ENCODE measurements around the gene CDC25A. TPM values are rescaled to one million over a fixed set of nuclear protein-coding genes. Genes with fewer than 3 reads are reported as not detected.
"Not testable (repeated sequence)": the region's sequence is repeated elsewhere in the genome, so short reads cannot be mapped to it uniquely, and the experiment has no call there.

Gene CDC25A
- polyA plus RNA-seq (ENCODE audit: insufficient read length in 4 of 4): 10 to 100 TPM; 10.3 to 13.1 (median 11.7) TPM

GRCh38 chr3:48188266-48189201 is at the start of gene CDC25A:
TSS of gene CDC25A (minus strand) at chr3:48188417. CDS start at chr3:48187947, 470 bp downstream.
- peak; percentile 94 to 99 (median 98) for DNase-seq (ENCODE audit: low read depth in 4 of 4, low spot score in 3 of 4)

GRCh38 chr3:48236531-48236930 is 48.3 kb upstream of the CDC25A start:
- no peak for DNase-seq (ENCODE audit: low read depth in 4 of 4, low spot score in 3 of 4)

GRCh38 chr3:48233542-48233941 is 45.3 kb upstream of the CDC25A start:
- DNase-seq (ENCODE audit: low read depth in 4 of 4, low spot score in 3 of 4): no peak

GRCh38 chr3:48232734-48233133 is 44.5 kb upstream of the CDC25A start:
- peak in 2 of 4 donors; percentile 57 to 58 for DNase-seq (ENCODE audit: low read depth in 4 of 4, low spot score in 3 of 4)

DNA sequence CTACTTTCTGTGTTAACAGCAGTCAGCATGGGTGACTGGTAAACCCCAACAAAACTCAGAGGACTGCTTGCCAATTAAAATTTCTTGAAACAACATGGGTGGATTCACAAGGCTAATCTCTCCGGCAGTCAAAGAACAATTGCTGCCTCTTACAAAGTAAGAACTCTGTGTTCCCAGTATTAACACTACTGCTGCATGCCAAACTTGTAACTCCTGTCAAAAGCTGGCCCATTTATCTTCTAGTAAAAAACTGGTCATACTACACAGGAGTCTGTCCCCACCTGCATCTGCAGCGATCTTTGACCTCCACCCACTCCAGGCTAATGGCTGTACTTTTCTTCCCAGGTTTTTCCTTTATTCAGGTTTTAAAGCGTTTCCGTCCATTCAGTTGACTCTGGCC is 44.0 kb upstream of the CDC25A start:
- DNase-seq (ENCODE audit: low read depth in 4 of 4, low spot score in 3 of 4): no peak

DNA sequence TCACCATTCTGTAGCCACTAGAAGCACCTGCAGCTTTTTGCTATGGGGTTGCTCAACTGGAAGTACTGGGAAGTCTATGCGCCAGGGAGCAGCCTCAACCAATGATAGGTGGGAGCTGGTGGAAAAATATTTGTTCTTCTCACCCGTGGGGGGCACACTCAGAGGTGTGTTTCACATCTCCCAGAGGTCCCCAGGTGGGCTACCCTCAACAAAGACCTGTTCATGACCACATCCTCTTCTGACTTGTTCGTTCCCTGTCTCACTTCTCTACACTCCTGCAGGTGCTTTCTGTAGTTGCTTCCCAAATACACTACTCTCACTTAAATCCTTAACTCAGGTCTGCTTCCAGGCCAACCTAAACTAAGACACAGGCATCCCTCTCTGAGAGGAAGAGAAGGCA is 38.7 kb upstream of the CDC25A start:
- DNase-seq (ENCODE audit: low read depth in 4 of 4, low spot score in 3 of 4): no peak

- no peak for DNase-seq (ENCODE audit: low read depth in 4 of 4, low spot score in 3 of 4)
Measured at GRCh38 chr3:48225587-48225986, 37.4 kb upstream of the CDC25A start.

- no peak for DNase-seq (ENCODE audit: low read depth in 4 of 4, low spot score in 3 of 4)
Measured at GRCh38 chr3:48222616-48223513, 34.6 kb upstream of the CDC25A start, which contains the start of gene CAMP. TSS of gene CAMP (plus strand) at chr3:48223495. CDS start at chr3:48223512, 17 bp downstream.

DNA sequence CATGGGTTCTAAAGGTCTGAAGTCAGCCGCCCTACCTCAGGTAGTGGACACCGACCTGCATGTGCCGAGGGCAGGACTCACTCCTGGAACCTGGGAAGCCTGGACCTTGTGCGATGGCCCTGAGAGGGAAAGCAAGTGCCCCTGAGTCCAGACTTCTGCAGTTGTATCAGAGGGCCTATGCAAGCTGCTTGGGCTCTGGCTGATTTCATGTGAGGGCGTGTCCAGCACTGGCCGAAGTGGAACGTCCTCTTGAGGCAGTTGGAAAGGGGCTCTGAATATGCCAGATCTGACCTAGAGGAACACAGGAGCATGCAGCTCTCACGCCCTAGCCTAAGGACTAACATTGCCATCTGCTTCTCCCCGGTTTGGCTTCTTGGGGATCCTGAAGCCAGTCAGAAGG is 32.5 kb upstream of the CDC25A start:
- DNase-seq (ENCODE audit: low read depth in 4 of 4, low spot score in 3 of 4): no peak

GRCh38 chr3:48219543-48219942 is 31.3 kb upstream of the CDC25A start:
- DNase-seq (ENCODE audit: low read depth in 4 of 4, low spot score in 3 of 4): no peak

DNA sequence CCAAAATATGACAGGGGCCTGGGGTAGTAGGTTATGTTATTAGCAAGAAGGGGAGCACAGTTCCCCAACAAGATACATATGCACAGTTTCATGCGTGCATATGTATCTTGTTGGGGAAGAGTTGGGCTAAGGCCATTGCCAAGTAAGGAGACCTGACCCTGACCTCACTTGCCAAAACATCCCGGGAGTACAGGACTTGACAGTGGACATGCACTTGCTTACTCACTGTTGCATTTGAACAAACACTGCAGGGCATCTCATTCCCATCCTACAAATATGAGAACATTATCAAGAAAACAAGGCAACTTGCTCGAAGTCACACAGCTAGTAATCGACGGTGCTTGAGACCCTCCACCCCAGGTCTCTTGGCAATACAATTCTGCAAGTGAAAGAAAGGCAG is 30.3 kb upstream of the CDC25A start:
- no peak for DNase-seq (ENCODE audit: low read depth in 4 of 4, low spot score in 3 of 4)

GRCh38 chr3:48217449-48217848 is 29.2 kb upstream of the CDC25A start:
- DNase-seq (ENCODE audit: low read depth in 4 of 4, low spot score in 3 of 4): no peak

DNA sequence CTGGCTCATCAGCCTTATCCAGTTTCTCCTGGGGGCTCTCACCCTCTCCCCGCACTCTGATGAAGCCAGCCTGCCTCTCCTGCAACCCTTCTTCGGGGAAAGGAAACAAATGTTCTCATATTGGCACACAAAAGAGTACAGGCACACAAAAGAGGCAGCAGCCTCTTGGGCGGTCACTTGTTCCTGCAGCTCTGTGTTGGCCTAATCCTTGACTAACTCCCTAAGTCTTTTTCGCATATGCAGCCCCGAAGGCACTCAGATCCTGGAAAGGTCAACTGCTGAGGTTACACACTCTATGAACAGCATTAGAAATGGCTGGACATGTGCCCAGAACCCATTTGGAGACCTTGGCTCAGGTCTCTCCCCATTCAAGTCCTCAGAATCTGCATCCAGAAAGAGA is 27.7 kb upstream of the CDC25A start:
- no peak for DNase-seq (ENCODE audit: low read depth in 4 of 4, low spot score in 3 of 4)

DNA sequence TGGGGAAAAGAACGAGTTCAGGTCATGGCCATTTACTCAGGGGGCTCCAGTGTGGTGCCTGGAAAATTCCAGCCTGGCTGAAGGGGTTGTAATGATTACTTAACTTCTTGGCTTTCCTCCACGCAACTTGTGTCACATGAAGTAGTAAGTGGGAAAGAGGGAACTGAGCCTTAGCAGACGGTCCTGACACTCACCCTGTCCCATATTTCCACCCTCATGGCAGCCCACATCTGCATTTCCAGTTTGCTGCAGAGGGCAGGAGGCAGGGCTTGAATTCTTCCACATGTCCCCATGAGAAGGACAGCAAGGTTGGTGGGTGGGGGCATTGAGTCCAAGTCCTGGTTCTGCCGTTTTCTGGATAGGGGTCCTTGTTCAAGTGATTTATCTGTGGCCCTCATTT is 27.2 kb upstream of the CDC25A start:
- peak in 3 of 4 donors; percentile 33 to 53 (median 37) for DNase-seq (ENCODE audit: low read depth in 4 of 4, low spot score in 3 of 4)

- DNase-seq (ENCODE audit: low read depth in 4 of 4, low spot score in 3 of 4): no peak
Measured at GRCh38 chr3:48215019-48215418, 26.8 kb upstream of the CDC25A start.

DNA sequence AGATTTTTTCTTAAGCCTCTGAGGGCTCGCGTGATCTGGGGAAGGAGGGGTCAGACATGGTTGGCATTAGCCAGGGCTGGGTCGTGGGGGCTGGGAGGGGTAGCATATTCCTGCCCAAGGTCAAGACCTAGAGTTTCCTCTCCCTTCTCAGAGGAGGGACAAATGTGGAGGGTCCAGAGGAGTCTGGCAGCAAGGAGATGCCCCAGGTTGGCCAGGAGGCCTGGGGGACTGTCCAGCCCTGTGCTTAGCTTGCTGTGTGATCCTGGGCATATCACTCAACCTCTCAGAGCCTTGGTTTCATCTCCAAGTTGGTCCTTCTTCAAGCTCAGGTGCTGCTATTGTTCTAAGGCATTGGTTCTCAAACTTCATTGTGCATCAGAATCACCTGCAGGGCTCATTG is 26.0 kb upstream of the CDC25A start:
- no peak for DNase-seq (ENCODE audit: low read depth in 4 of 4, low spot score in 3 of 4)

- not testable (repeated sequence) for DNase-seq (ENCODE audit: low read depth in 4 of 4, low spot score in 3 of 4)
Measured at GRCh38 chr3:48211776-48212175, 23.6 kb upstream of the CDC25A start.

GRCh38 chr3:48210534-48210933 is 22.3 kb upstream of the CDC25A start:
- DNase-seq (ENCODE audit: low read depth in 4 of 4, low spot score in 3 of 4): not testable (repeated sequence)

DNA sequence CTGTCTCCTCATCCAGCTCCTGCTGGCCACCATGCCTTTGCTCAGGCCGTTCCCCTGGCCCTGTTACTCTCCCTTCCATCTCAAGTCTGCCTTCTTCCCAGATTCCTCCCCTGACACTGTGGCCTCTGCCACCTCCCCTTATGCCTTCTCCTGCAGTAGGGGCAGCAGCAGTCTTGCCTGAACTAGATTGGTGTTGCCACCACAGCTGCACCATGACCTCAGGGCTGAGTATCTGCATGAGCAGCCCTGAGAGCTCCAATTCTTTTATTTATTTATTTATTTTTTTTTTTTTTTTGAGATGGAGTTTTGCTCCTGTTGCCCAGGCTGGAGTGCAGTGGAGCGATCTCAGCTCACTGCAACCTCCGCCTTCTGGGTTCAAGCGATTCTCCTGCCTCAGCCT is 21.2 kb upstream of the CDC25A start:
- no peak for DNase-seq (ENCODE audit: low read depth in 4 of 4, low spot score in 3 of 4)

DNA sequence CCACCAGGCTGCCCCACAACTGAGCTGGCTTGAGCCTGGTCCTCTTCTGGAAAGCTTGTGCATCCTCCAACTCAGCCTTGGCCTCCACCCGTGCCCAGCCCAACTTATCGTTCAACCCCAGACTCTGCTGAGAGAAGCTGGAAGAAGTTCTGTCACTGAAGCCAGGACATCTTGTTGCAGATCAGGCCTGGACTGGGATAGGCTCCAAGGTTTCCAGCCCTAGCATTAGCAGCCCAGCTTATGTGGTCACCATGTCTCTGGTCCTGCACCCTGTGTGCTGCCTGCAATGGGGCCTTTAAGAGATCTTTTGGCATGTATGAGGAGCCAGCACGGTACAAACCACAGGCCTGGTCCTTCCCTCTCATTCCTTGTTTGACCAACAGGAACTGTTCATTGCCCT is 19.9 kb upstream of the CDC25A start:
- DNase-seq (ENCODE audit: low read depth in 4 of 4, low spot score in 3 of 4): no peak

DNA sequence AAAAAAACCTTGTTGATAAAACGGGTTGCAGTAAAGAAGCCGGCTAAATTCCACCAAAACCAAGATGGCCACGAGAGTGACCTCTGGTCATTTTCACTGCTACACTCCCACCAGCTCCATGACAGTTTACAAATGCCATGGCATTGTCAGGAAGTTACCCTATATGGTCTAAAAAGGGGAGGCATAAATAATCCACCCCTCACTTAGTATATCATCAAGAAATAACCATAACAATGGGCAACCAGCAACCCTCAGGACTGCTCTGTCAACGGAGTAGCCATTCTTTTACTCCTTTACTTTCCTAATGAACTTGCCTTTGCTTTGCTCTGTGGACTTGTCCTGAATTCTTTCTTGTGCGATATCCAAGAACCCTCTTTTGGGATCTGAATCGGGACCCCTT is 14.4 kb upstream of the CDC25A start:
- no peak for DNase-seq (ENCODE audit: low read depth in 4 of 4, low spot score in 3 of 4)

Measured in right renal pelvis (tissue), 4 donors.